Endothelial cell of umbilical vein (primary cell): ENCODE results near the gene H1-8. TPM values are rescaled to one million over a fixed set of nuclear protein-coding genes. Genes with fewer than 3 reads are reported as not detected.

Experiments used
- BruUV-seq: library from RNA; stranded (reverse); fragments of 400-500 nt; replicated peaks from 2 replicates; lab custom pipeline; 2021; lab: Mats Ljungman, UMichigan
- CTCF ChIA-PET: fragments of 300-600, 350-600 bp; sonication (Branson Sonifier 250); formaldehyde crosslinking; loops from one replicate; lab custom pipeline; 2021; ENCODE audit warnings: antibody characterized with exemption, inconsistent platforms; lab: Charles Lee
- POLR2A ChIA-PET: fragments of 300-600, 350-600 bp; sonication (Branson Sonifier 250); formaldehyde crosslinking; loops from one replicate; lab custom pipeline; 2021; ENCODE audit warnings: antibody characterized with exemption, inconsistent platforms; lab: Charles Lee
- DNase-seq: peaks from one replicate; pipeline ENCODE4 v3.0.0-alpha.2; 2011; ENCODE audit warnings: low read depth, low spot score
- FAIRE-seq: peaks from 2 replicates; lab custom pipeline; 2011; peaks lifted over from hg19 to GRCh38; lab: Jason Lieb, UNC
- H2AFZ ChIP-seq: 2 replicates; pipeline ENCODE4 v1.6.0; 2012; ENCODE audit warnings: low read depth, low read length, control low read depth, inconsistent platforms
- H3K27ac ChIP-seq: 2 replicates; pipeline ENCODE4 v1.5.1; 2011; ENCODE audit warnings: low read depth, mild to moderate bottlenecking, control low read depth, low read length, moderate library complexity; ENCODE audit not compliant: insufficient read depth
- H3K27me3 ChIP-seq, 2 experiments: 2 replicates each; pipeline versions ENCODE4 v1.6.0 to v1.6.1; 2011; ENCODE audit warnings: low read length in 2 of 2, mixed read lengths in 1 of 2; ENCODE audit not compliant: control insufficient read depth in 2 of 2, insufficient read depth in 2 of 2
- H3K36me3 ChIP-seq, 2 experiments: 2 replicates in 1 of 2; 3 replicates in 1 of 2; pipeline ENCODE4 v1.5.1; 2011; ENCODE audit warnings: low read length in 2 of 2, mild to moderate bottlenecking in 1 of 2, moderate library complexity in 1 of 2; ENCODE audit not compliant: control insufficient read depth in 2 of 2, insufficient read depth in 2 of 2; ENCODE audit errors: extremely low read depth in 1 of 2
- H3K4me1 ChIP-seq: 3 replicates; pipeline ENCODE4 v1.5.1; 2011; ENCODE audit warnings: mild to moderate bottlenecking, low read length; ENCODE audit not compliant: control insufficient read depth, insufficient read depth; ENCODE audit errors: extremely low read depth
- H3K4me2 ChIP-seq: 2 replicates; pipeline ENCODE4 v1.6.1; 2011; ENCODE audit warnings: low read length, control low read depth, mixed read lengths; ENCODE audit not compliant: insufficient read depth
- H3K4me3 ChIP-seq, 3 experiments: fragments of 200-600 bp in 1 of 3; sonication (generic), shearing (Covaris generic) in 1 of 3; replicated peaks in 1 of 3; 2 replicates each; pipeline ENCODE4 v1.5.1; 2011 to 2016; ENCODE audit warnings: control low read depth in 3 of 3, low read length in 3 of 3, mild to moderate bottlenecking in 2 of 3, inconsistent platforms in 1 of 3, low read depth in 1 of 3, moderate library complexity in 1 of 3; ENCODE audit not compliant: insufficient read depth in 1 of 3
- H3K79me2 ChIP-seq: 2 replicates; pipeline ENCODE4 v1.6.0; 2012; ENCODE audit warnings: low read length, inconsistent platforms; ENCODE audit not compliant: control insufficient read depth, insufficient read depth
- H3K9ac ChIP-seq: replicated peaks from 2 replicates; pipeline ENCODE3; 2011; ENCODE audit warnings: low read length, control low read depth; ENCODE audit not compliant: insufficient read depth; ENCODE audit errors: extremely low read depth
- H3K9me1 ChIP-seq: replicated peaks from 3 replicates; pipeline ENCODE4 v1.6.0; 2011; ENCODE audit warnings: mild to moderate bottlenecking, low read length; ENCODE audit not compliant: control insufficient read depth, insufficient read depth; ENCODE audit errors: extremely low read depth
- H3K9me3 ChIP-seq: replicated peaks from 2 replicates; pipeline ENCODE4 v1.5.1; 2012; ENCODE audit warnings: low read length, inconsistent platforms; ENCODE audit not compliant: control insufficient read depth, insufficient read depth
- H4K20me1 ChIP-seq: replicated peaks from 2 replicates; pipeline ENCODE3; 2011; ENCODE audit warnings: mild to moderate bottlenecking, low read length; ENCODE audit not compliant: control insufficient read depth, insufficient read depth; ENCODE audit errors: extremely low read depth
- CTCF ChIP-seq, 2 donors: IDR thresholded peaks; 1 replicate in 1 of 2; 2 replicates in 1 of 2; pipeline ENCODE4 v1.5.1; 2011; ENCODE audit warnings: low read length in 2 of 2, mild to moderate bottlenecking in 2 of 2, moderate library complexity in 2 of 2, control low read depth in 1 of 2, inconsistent platforms in 1 of 2, low read depth in 1 of 2; ENCODE audit not compliant: insufficient read depth in 1 of 2; ENCODE audit errors: extremely low read depth in 1 of 2
- EZH2 ChIP-seq: IDR thresholded peaks from 2 replicates; pipeline ENCODE4 v1.6.1; 2012; ENCODE audit warnings: borderline replicate concordance, low read depth, mild to moderate bottlenecking, moderate library complexity, low read length, inconsistent platforms; ENCODE audit not compliant: severe bottlenecking
- FOS ChIP-seq: IDR thresholded peaks from 2 replicates; pipeline ENCODE4 v1.6.1; 2011; ENCODE audit warnings: mild to moderate bottlenecking, low read length, moderate library complexity, borderline replicate concordance; ENCODE audit not compliant: insufficient read depth
- GATA2 ChIP-seq: IDR thresholded peaks from 2 replicates; pipeline ENCODE4 v1.7.0; 2011; ENCODE audit warnings: low read depth, mild to moderate bottlenecking, moderate library complexity, mixed read lengths, low read length; ENCODE audit not compliant: insufficient read length, insufficient read depth
- JUN ChIP-seq: IDR thresholded peaks from 2 replicates; pipeline ENCODE4 v1.6.1; 2011; ENCODE audit warnings: borderline replicate concordance, low read depth; ENCODE audit not compliant: insufficient read length, insufficient read depth
- MAX ChIP-seq: IDR thresholded peaks from 2 replicates; pipeline ENCODE4 v1.6.1; 2011; ENCODE audit not compliant: insufficient read depth, insufficient read length
- MYC ChIP-seq: IDR thresholded peaks from one replicate; pipeline ENCODE4 v1.6.1; 2011; ENCODE audit warnings: mild to moderate bottlenecking, low read depth, low read length
- POLR2A ChIP-seq: IDR thresholded peaks from 2 replicates; pipeline ENCODE4 v1.6.1; 2012; ENCODE audit warnings: low read depth, mild to moderate bottlenecking, control low read depth, low read length
- POLR2AphosphoS5 ChIP-seq: IDR thresholded peaks from 2 replicates; pipeline ENCODE4 v1.6.1; 2012; ENCODE audit warnings: low read depth, mild to moderate bottlenecking, control low read depth, low read length, moderate library complexity; ENCODE audit not compliant: insufficient read depth
- dilution Hi-C: fragments of 300-500 bp; cut with MboI; formaldehyde crosslinking; loops from one replicate; pipeline ENCODE4 v1.15.0; 2019; ENCODE audit warnings: low sequenced_read_pairs; ENCODE audit not compliant: extremely low pct_ligation_motif_present
- intact Hi-C: fragments of 100-400 bp; cut with micrococcal nuclease; formaldehyde crosslinking; loops from one replicate; pipeline ENCODE4 v1.10.0; 2022
- polyA plus RNA-seq, 4 experiments: library from polyadenylated mRNA; depleted of rRNA in 3 of 4; stranded (reverse) in 3 of 4; unstranded in 1 of 4; fragments of >200 nt; gene quantifications; 2 replicates each; pipeline versions ENCODE4 v1.2.1 to v1.2.3, GENCODE V29; 2011 to 2012; ENCODE audit warnings: missing spikeins in 1 of 4
- total RNA-seq: library from RNA; stranded (reverse); gene quantifications from 2 replicates; pipeline ENCODE4 v1.2.3, GENCODE V29; 2021

The H1-8 gene
- total and polyA plus RNA-seq, 2 donors (not counting 3 experiments of a cell fraction or from before 2014, with no cell fraction given): not detected

- DNase-seq (no peak), FAIRE-seq (no peak)
- Histone ChIP-seq H3K27me3 (no peaks in the 10 kb centered on the region), H3K36me3 (no peaks in the 10 kb centered on the region), H2AFZ (no peak overlapping the region), H3K9ac (no peak overlapping the region), H3K79me2 (no peaks in the 10 kb centered on the region), H4K20me1 (no peaks in the 10 kb centered on the region), H3K9me1 (no peaks in the 10 kb centered on the region), H3K9me3 (no peaks in the 10 kb centered on the region), H3K27ac (no peak overlapping the region), H3K4me3 (no peak overlapping the region), H3K4me2 (no peak overlapping the region), H3K4me1 (peaks cover 3% of the 10 kb centered on the region)
- ChIA-PET CTCF (interaction anchor here (3.2 kb wide), 1 partner anchor 57 kb away, joined by 9 read pairs; no protein-coding TSS in a partner anchor), POLR2A (no interaction called here)
- intact Hi-C loops (no loop called here), dilution Hi-C loops (no loop called here)
- no TSS peak for BruUV-seq
- TF ChIP-seq GATA2 (no peak), EZH2 (no peak), POLR2A (no peak), MAX (no peak), JUN (no peak), MYC (no peak), POLR2AphosphoS5 (no peak), CTCF (IDR thresholded peaks at IDR 0.05; ENCODE audit: extremely low read depth in 1 of 2, insufficient read depth in 1 of 2, low read depth in 1 of 2, low read length in 2 of 2) (no peak), FOS (no peak)
These were observed 4.3 kb downstream of the H1-8 start for GRCh38 chr3:129547241-129547640.
